Lung (tissue), 16 donors: Measurements from ENCODE around the gene RGS10. TPM values are rescaled to one million over a fixed set of nuclear protein-coding genes. Genes with fewer than 3 reads are reported as not detected.

Experiments
- ATAC-seq: fragments of 200-7000 bp; cut with Tn5 transposase; one replicate; pipeline ENCODE4 v1.9.1; 2020; ENCODE audit warnings: moderate number of reproducible peaks; ENCODE audit not compliant: insufficient read depth, low FRiP score
- DNase-seq, 3 donors: peaks; one replicate each; pipeline ENCODE4 v3.0.0-alpha.2; 2013 to 2017
- H3K27ac ChIP-seq, 2 donors: one replicate each; pipeline ENCODE4 v1.5.1; 2013; ENCODE audit warnings: mild to moderate bottlenecking in 2 of 2, moderate library complexity in 2 of 2, control low read depth in 1 of 2, inconsistent platforms in 1 of 2, low read depth in 1 of 2, low read length in 1 of 2
- H3K27me3 ChIP-seq, 3 donors: one replicate each; pipeline ENCODE4 v1.5.1; 2013; ENCODE audit warnings: low read length in 2 of 3; ENCODE audit not compliant: control insufficient read depth in 3 of 3, insufficient read depth in 3 of 3
- H3K36me3 ChIP-seq, 4 donors: one replicate each; pipeline ENCODE4 v1.5.1; 2013; ENCODE audit warnings: low read length in 4 of 4, mild to moderate bottlenecking in 1 of 4, moderate library complexity in 1 of 4; ENCODE audit not compliant: control insufficient read depth in 4 of 4, insufficient read depth in 4 of 4
- H3K4me1 ChIP-seq, 5 donors: one replicate each; pipeline ENCODE4 v1.5.1; 2013; ENCODE audit warnings: low read length in 5 of 5, mild to moderate bottlenecking in 2 of 5, moderate library complexity in 1 of 5; ENCODE audit not compliant: control insufficient read depth in 5 of 5, insufficient read depth in 5 of 5
- H3K4me3 ChIP-seq: one replicate; pipeline ENCODE4 v1.5.1; 2013; ENCODE audit warnings: mild to moderate bottlenecking, control low read depth, moderate library complexity
- H3K9ac ChIP-seq, 2 donors: one replicate each; pipeline ENCODE4 v1.5.1; 2013; ENCODE audit warnings: low read length in 2 of 2, control low read depth in 1 of 2; ENCODE audit not compliant: insufficient read depth in 1 of 2
- H3K9me3 ChIP-seq, 4 donors: one replicate each; pipeline ENCODE4 v1.5.1; 2013; ENCODE audit warnings: low read length in 3 of 4, mild to moderate bottlenecking in 1 of 4, moderate library complexity in 1 of 4; ENCODE audit not compliant: control insufficient read depth in 4 of 4, insufficient read depth in 3 of 4
- CTCF ChIP-seq: IDR thresholded peaks from 2 replicates; pipeline ENCODE4 v1.5.1; 2012; ENCODE audit warnings: mild to moderate bottlenecking; ENCODE audit errors: control extremely low read depth, extremely low read depth
- WGBS, 2 donors: extraction: QIAGEN DNeasy Blood & Tissue Kit; methylation state at CpG; one replicate each; pipeline ENCODE4 v1.1.7; 2013; 5-methylcytosine and 5-hydroxymethylcytosine counted together
- long read RNA-seq, 5 donors: transcript quantifications; one replicate each; lab custom pipeline, GENCODE V29; 2026
- polyA plus RNA-seq, 2 donors: library from polyadenylated mRNA; stranded (reverse); fragments of 200-250 nt; gene quantifications; one replicate each; pipeline ENCODE4 v1.2.1, GENCODE V29; 2013
- total RNA-seq, 2 donors: library from RNA; depleted of rRNA in 1 of 2; stranded (reverse); fragments of >200 nt in 1 of 2; gene quantifications; one replicate each; pipeline ENCODE4 v1.2.1, GENCODE V29; 2014 to 2021
- donor health status: control.
- donor health status: control.
- donor health status: Bipolar disorder and iron deficiency.
- donor health status: healthy.
- donor health status: DM: yes; HTN: yes; CAD: no.

RGS10 gene
- total RNA-seq: 10 to 100 TPM; 17.0 to 24.6 TPM
- polyA plus RNA-seq: 10 to 100 TPM; 35.0 to 43.4 TPM
- long read RNA-seq, donor 1, transcript RGS10-202 (5 exons, 804 nt): major isoform, 6 of 9 reads
- long read RNA-seq, donor 1, partial matches to known transcripts: 0 of 9 reads
- long read RNA-seq, donor 1, other reads (novel, unspliced or antisense): 0 of 9 reads
- long read RNA-seq, donor 2, partial matches to known transcripts: 0 of 3 reads
- long read RNA-seq, donor 2, other reads (novel, unspliced or antisense): 0 of 3 reads
- long read RNA-seq, donor 3, transcript RGS10-202 (5 exons, 804 nt): major isoform, 5 of 6 reads
- long read RNA-seq, donor 3, partial matches to known transcripts: 0 of 6 reads
- long read RNA-seq, donor 3, other reads (novel, unspliced or antisense): 0 of 6 reads
- long read RNA-seq, donor 4, partial matches to known transcripts: 0 of 5 reads
- long read RNA-seq, donor 4, other reads (novel, unspliced or antisense): 0 of 5 reads
- long read RNA-seq, donor 5, transcript RGS10-202 (5 exons, 804 nt): major isoform, 11 of 13 reads
- long read RNA-seq, donor 5, partial matches to known transcripts: 0 of 13 reads
- long read RNA-seq, donor 5, other reads (novel, unspliced or antisense): 0 of 13 reads

- Histone ChIP-seq H3K36me3 (no peaks in the 10 kb centered on the region), H3K4me1 (peaks cover 0 to 16% (median 0%) of the 10 kb centered on the region in 5 donors), H3K27ac (no peak within 1 kb of the TSS), H3K9ac (no peak within 1 kb of the TSS), H3K9me3 (no peaks in the 10 kb centered on the region), H3K4me3 (peak within 1 kb of the TSS; percentile 36), H3K27me3 (peaks cover 0 to 35% (median 12%) of the 10 kb centered on the region in 3 donors)
- ATAC-seq (peak; percentile 94), DNase-seq (peak; percentile 40 to 62 (median 42))
- TF ChIP-seq CTCF: no peak
- WGBS, 2 donors: 0% methylated on average over 31 to 73 of the region's 76 CpGs
Measured at GRCh38 chr10:119542357-119542987, at the start of gene RGS10. TSS of gene RGS10 (minus strand) at chr10:119542719. CDS start at chr10:119542638, 81 bp downstream.

GRCh38 chr10:119588071-119588470 is 45.6 kb upstream of the RGS10 start:
- Histone ChIP-seq H3K4me1 (peaks cover 0 to 14% (median 4%) of the 10 kb centered on the region in 5 donors), H3K27ac (no peak overlapping the region), H3K4me3 (no peak overlapping the region), H3K27me3 (no peaks in the 10 kb centered on the region), H3K9ac (no peak overlapping the region), H3K9me3 (no peaks in the 10 kb centered on the region), H3K36me3 (peaks cover 8 to 26% (median 15%) of the 10 kb centered on the region in 4 donors)
- 92 to 96% methylated on average over 4 of the region's 4 CpGs for WGBS, 2 donors
- TF ChIP-seq CTCF: no peak
- ATAC-seq (no peak), DNase-seq (no peak)

GRCh38 chr10:119578355-119578754 is 35.8 kb upstream of the RGS10 start:
- no peak overlapping the region for H3K27ac ChIP-seq
- no peak overlapping the region for H3K4me3 ChIP-seq
- peaks cover 15 to 48% (median 35%) of the 10 kb centered on the region in 4 donors for H3K36me3 ChIP-seq
- no peaks in the 10 kb centered on the region for H3K9me3 ChIP-seq
- 95 to 98% methylated on average over 3 of the region's 3 CpGs for WGBS, 2 donors
- DNase-seq (no peak), ATAC-seq (no peak)
- H3K9ac ChIP-seq: no peak overlapping the region
- no peak for TF ChIP-seq CTCF
- H3K4me1 ChIP-seq: no peaks in the 10 kb centered on the region
- H3K27me3 ChIP-seq: no peaks in the 10 kb centered on the region
